KOPT-K1 (cell line): Measurements from ENCODE around the gene TNS3.
"Not testable (repeated sequence)": the region's sequence is repeated elsewhere in the genome, so short reads cannot be mapped to it uniquely, and the experiment has no call there.

Source experiments
- H3K27ac ChIP-seq: fragments of 200-600 bp; sonication (generic); 2 replicates; pipeline ENCODE4 v1.5.1; 2016; ENCODE audit warnings: antibody characterized with exemption, mild to moderate bottlenecking, low read depth, low read length; ENCODE audit not compliant: poor library complexity, severe bottlenecking
- H3K36me3 ChIP-seq: fragments of 200-600 bp; sonication (generic); 2 replicates; pipeline ENCODE4 v1.5.1; 2017; ENCODE audit warnings: antibody characterized with exemption, mild to moderate bottlenecking, low read length, moderate library complexity; ENCODE audit not compliant: insufficient read depth
- H3K9me3 ChIP-seq: fragments of 200-600 bp; sonication (generic); 2 replicates; pipeline ENCODE4 v1.5.1; 2017; ENCODE audit warnings: antibody characterized with exemption, low read length, mild to moderate bottlenecking; ENCODE audit not compliant: insufficient read depth, poor library complexity, severe bottlenecking

The TNS3 gene

DNA sequence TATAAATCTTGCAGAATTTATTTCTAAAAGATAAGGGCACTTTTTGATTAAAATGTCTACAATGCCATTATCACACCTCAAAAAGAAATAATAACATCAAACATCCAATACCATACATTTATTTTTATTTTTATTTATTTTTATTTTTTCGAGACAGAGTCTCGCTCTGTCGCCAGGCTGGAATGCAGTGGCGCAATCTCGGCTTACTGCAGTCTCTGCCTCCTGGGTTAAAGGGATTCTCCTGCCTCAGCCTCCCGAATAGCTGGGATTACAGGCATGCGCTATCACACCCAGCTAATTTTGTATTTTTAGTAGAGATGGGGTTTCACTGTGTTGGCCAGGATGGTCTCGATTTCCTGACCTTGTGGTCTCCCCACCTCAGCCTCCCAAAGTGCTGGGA, 140.9 kb downstream of the TNS3 start:
- H3K27ac ChIP-seq, H3K36me3 ChIP-seq, H3K9me3 ChIP-seq: not testable (repeated sequence)

DNA sequence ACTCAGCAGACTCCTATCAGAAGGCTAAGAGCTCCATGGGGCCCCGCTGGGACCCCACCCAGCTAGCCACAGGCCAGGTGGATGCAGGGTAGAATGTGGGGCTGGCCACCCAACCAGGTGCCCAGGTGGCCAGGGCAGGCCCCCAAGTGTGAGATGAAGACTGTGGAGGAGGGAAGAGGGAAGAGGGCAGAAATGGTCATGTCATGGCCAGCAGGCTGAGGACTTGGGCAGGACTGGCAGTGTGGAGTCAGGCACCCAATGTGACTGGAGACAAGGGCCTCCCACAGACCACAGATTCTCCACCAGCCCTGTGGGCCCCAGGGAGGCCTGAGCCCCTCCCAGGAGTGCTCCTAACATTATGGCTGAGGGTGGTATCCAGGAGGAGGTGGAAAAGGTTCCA, 141.6 kb downstream of the TNS3 start:
- Histone ChIP-seq H3K27ac (no peak overlapping the region), H3K9me3 (no peaks in the 10 kb centered on the region), H3K36me3 (no peaks in the 10 kb centered on the region)

DNA sequence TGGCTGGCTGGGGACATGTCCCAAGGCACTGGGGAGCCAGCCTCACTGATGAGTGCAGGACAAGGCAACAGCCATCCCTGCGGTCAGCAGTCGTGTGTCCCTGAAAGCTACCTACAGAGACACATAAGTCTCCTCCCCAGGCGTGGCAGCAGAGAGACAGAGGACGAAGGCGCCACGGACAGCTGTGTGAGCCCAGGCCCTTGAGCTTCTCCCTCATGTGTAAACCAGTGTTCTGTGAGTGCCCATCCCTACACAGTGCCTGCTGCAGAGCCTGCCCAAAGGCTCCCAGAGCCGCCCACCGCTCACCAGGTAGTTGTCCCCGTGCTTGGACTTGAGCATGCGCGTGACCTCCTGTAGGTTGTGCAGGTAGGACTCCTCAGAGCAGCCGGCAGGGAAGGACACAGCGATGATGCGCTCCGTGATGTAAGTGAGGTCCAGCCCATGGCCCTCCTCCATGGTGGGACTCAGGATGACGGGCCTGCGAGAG, 142.7 kb downstream of the TNS3 start:
- Histone ChIP-seq H3K27ac (no peak overlapping the region), H3K36me3 (no peaks in the 10 kb centered on the region), H3K9me3 (no peaks in the 10 kb centered on the region)

DNA sequence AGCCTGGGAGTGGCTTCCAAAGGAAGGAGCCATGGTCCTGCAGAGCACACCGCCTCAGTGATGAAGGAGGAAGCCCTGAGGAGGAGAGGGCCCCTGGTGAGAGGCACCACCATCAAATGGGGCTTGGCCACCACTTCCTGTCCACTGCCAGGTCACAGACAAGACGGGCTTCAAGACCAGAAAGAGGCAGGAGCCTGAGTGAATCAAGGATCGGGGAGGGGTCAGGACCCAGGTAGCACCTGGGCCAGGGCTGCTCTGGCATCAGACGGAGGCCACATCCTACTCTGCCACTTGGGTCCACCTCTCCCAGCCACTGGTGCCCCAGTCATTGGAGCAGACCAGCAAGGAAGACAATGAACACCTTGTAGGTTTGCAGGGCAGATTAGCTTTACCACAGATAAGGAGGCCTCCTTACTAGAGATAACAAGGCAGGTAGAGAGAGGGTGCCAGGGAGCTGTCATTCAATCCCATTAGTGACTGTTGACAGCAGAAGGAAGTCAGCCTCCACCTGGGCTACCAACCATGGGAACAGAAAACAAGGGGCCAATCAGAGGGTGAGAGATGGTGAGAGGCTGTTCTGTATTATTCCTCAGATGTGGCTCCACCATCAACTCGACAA, 143.4 kb downstream of the TNS3 start:
- Histone ChIP-seq H3K36me3 (no peaks in the 10 kb centered on the region), H3K9me3 (no peaks in the 10 kb centered on the region), H3K27ac (no peak overlapping the region)

DNA sequence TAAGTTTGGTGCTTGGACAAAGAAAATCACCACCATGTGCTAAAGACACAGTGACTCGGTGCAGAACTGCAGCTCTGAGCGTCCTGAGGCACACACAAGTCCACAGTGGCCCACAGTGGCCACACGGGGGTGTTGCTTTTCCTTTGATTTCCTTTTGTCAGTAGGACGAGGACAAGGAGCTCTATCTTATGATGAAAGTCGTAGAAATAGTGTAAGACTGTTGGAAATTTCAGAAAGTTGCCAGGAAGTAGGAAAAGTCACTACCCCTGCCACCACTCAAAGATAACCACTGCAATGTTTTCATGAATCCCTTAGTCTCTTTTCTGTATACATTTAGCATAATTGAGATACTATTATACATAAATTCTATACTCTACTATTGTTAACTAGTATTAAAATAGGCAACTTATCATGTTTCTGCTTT, 146.0 kb downstream of the TNS3 start:
- Histone ChIP-seq H3K9me3 (no peaks in the 10 kb centered on the region), H3K27ac (no peak overlapping the region), H3K36me3 (no peaks in the 10 kb centered on the region)

DNA sequence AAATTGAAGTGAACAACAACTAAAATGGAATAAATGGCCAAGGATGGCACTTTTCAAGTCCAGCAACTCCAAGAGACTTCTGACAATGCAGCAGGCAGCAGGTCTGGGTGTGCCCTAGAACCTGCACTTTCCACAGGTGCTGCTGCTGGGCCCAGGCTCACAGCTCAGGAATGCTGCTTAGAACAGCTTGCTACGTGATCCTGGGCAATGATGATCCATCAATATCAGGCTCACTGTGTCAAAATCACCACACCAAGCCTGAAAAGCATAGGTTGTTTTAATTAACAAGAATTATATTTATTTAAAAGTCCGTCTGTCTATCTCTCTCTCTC, 148.4 kb downstream of the TNS3 start:
- Histone ChIP-seq H3K9me3 (no peaks in the 10 kb centered on the region), H3K36me3 (no peaks in the 10 kb centered on the region), H3K27ac (no peak overlapping the region)

DNA sequence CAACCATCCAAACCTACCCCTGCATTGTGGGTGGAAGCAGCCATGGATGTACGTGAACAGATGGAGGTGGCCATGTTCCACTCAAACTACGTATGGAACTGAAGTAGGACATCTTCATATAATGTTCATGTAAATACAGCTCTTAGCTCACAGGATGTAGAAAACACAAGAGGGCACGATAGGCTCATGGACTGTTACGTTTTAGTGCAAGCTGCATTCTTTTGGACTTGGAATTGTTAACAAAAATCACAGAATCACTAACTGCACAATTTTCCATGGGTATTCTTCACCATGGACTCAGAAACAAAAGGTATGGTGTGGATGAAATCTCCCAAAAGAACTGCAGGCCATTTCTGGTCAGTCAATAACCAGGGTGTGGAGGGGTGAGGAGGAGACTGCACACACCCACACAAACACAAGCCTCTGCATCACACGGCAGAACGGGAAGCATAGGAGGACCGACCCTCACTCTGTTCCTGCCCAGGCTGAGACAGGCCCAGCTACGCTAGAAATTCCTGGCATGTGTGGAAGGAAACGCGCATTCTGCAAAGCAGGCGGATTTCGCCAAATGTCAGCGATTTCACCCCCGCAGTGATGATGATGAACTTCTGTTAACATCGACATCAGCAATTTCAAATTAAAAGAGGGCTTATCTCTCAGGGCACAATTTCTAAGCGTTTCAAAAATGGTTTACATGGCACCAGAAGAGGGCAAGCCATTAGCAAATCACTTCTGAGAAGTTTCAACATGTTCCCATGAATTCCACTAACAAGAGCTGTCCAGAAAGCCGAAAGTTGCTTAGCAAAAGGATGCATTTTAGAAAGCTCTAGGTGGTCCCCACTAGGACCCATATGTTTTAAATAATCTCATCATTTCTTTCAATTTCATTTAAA, 149.0 kb downstream of the TNS3 start:
- Histone ChIP-seq H3K27ac (no peak overlapping the region), H3K9me3 (no peaks in the 10 kb centered on the region), H3K36me3 (no peaks in the 10 kb centered on the region)

DNA sequence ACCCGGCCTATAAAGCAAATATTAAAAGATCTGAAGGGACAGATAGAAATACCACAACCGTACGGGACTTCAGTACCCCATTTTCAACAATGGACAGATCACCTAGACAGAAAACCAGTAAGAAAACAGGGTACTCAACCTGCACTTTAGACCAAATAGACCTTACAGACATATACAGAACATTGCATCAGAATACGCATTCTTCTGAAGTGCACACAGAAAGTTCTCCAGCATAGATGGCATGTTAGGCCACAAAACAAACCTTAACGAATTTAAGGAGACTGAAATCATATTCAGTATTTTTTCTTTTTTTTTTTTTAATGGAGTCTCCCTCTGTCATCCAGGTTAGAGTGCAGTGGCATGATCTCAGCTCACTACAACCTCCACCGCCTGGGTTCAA, 151.5 kb downstream of the TNS3 start:
- no peaks in the 10 kb centered on the region for H3K9me3 ChIP-seq
- H3K27ac ChIP-seq, result no peak overlapping the region
- H3K36me3 ChIP-seq, result no peaks in the 10 kb centered on the region

DNA sequence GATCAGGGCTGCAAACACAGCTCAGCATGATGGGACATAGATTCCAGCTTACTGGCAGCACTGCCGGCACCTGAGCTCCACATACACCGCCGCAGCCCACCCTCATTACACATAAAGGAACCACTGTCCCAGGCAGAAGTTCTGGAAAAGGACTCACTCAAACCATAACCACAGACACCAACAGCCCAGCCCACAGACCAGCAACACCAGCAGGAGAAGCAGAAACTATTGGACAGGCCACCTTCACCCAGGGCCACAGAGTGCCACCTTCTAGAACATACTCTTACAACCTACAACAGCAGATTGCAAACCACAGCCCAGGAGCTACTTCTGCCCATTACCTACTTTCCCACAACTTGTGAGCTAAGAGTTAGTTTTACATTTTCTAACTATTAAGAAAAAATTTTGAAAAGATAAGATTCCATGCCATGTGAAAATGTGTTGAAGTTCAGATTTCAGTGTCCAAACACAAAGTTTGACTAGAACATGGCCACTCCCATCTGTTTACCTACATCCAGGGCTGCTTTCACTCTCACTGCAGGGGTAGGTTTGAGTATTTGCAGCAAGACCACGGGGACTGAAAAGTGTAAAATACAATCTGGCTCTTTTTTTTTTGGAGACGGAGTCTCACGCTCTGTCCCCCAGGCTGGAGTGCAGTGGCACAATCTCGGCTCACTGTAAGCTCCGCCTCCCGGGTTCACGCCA, 153.0 kb downstream of the TNS3 start:
- Histone ChIP-seq H3K27ac (no peak overlapping the region), H3K36me3 (no peaks in the 10 kb centered on the region), H3K9me3 (no peaks in the 10 kb centered on the region)

DNA sequence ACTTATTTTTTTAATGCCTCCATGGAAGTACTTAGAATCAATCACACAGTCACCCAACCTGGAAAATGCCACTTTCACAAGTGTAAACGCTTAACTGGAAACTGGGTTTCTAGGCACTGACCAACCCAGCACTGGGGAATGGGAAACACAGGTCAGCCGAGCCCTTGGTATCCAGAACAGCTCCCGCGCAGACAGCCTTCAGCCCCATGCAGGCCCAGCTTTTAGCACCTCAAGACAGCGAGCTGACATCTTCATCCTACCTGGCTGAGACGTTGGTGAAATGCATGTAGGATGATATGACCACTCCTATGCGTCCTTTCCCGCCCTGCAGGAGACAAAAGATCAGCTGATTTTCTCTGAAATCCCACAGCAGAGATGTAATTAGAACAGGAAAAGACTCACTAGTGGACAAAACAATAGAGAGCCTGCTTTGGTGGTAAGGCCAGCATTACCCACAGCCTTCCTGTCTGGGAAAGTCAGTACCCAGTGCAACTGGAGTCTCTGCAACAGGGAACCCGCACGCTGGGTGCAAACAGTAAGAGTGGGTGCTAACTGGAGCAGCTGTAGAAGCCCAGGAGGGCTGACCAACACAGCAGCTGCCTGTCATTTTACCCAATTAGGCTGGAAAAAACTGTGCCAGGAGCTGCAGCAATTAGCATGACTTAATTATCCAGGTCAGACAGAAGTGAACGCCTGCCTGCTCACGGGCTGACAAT, 153.7 kb downstream of the TNS3 start:
- Histone ChIP-seq H3K27ac (no peak overlapping the region), H3K9me3 (no peaks in the 10 kb centered on the region), H3K36me3 (no peaks in the 10 kb centered on the region)

DNA sequence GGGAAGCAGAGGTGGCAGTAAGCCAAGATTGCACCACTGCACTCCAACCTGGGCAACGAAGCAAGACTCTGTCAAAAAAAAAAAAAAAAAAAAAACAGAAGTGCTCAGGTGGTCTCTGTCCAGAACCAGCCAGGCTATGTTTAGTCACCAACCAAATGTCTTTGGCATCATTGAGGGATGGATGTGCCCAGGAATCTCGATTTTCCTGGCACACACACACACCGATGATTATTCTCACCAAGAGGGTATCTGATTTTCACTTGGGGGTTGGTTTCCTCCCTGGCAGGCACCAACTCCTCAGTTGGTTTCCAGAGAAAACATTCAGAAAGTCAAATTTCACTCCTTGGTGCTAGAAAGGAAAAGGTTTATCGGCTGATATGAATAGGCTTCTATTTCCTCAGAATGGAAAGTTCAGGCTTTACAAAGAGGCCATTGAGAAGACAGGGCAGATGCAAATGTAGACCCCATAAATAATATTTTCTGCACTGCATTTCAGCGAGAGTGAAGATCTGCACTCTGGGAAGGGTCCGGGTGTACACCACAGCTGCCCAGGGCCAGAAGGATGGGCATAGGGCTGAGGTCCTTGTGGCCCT, 154.8 kb downstream of the TNS3 start:
- Histone ChIP-seq H3K27ac (no peak overlapping the region), H3K9me3 (no peaks in the 10 kb centered on the region), H3K36me3 (no peaks in the 10 kb centered on the region)

DNA sequence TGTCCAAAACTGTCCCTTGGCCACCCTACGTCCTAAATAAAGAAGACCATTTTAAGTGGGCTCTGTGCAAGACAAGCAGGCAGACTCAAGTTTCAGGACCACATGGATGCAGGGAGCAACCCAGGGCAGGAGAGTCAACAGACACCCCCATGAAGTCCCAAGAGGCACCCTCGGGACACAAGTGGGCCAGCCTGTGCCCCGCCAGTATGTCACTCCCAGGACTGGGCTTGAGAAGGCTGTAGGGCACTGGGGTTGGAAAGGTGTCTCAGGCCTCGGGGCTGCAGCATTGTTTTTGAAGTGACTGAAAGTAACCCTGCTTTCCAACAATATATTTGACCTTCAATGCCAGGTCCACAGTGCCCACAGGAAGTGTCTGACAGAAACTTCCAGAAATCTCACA, 157.4 kb downstream of the TNS3 start:
- H3K27ac ChIP-seq, result no peak overlapping the region
- H3K9me3 ChIP-seq, result peaks cover 14% of the 10 kb centered on the region
- H3K36me3 ChIP-seq, result no peaks in the 10 kb centered on the region

DNA sequence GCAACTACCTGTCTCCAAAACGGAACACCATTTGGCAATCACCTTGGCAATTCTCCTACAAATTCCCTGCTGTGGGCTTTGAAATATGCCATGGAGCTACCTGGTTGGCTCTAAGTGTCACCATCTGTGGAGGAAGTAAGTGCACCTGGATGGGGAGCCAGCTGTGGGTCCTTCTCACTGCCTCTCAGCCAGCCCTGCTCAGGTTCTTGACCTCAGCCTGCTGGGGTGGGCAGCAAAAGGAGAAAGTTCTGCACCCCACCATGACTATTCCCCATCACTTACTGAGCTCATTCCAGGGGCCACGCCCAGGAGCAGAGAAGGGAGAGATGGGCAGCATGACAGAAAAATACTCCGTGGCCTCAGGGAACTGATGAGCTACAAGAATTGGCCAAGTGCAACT, 158.7 kb downstream of the TNS3 start:
- H3K36me3 ChIP-seq, result no peaks in the 10 kb centered on the region
- H3K27ac ChIP-seq, result no peak overlapping the region
- H3K9me3 ChIP-seq, result peaks cover 14% of the 10 kb centered on the region

DNA sequence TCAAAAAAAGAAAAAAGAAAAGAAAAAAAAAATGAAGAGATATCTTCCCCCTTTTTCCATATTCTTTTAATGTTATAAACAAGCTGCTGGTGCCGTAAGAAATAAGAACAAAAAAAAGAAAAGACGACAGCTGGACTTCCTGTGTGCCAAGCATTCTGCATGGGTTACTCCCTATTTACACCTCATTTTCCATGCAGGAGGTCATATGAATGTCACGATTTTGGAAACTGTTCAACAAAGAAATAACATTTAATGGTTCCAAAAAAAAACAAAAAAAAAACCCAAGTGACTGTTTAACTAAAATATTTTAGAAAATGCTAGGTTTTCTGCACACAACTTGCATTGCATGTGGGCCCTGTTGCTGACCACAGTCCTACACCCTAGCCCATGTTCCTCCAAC, 159.3 kb downstream of the TNS3 start:
- H3K36me3 ChIP-seq, result no peaks in the 10 kb centered on the region
- H3K9me3 ChIP-seq, result peaks cover 14% of the 10 kb centered on the region
- no peak overlapping the region for H3K27ac ChIP-seq

DNA sequence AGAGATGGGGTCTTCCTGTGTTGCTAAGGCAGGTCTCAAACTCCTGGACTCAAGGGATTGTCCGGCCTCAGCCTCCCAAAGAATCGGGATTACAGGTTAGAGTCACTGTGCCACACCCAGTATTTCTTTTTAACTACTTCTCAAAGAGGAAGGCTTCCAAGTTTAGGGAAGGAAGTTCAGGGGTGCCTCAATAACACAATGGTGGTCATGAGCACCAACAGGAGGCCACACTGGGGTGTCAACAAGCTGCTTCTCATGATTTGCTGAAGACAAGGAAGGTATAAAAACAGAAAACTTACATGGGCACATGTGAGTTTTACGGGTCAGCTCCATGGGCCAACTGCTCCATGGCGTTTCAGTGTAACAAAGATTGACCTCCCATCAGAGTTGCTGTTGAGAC, 160.5 kb downstream of the TNS3 start:
- Histone ChIP-seq H3K27ac (no peak overlapping the region), H3K36me3 (no peaks in the 10 kb centered on the region), H3K9me3 (peaks cover 14% of the 10 kb centered on the region)
